ENCODE data around the gene LHFPL2.

DNA sequence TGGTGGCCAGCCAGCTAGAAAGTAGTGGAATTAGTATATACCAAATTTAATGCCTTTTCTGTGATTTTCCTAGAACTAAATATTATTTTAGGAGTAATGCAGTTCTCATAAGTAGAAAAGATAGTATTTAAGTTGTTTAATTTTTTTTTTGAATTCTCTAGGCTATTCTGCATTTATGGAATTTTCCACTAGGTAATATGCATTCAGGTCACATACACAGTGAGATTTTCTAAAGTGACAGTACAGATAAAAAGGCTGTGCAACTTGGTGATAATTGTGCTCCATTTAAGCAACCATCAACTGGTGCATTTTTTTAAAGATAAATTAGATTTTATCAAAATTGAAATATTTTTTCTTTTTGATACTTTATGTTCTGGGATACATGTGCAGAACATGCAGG is 176.7 kb downstream of the LHFPL2 start:
- TF ChIP-seq POLR2A (IDR thresholded peaks at IDR 0.05) (no peak), POLR2AphosphoS5 (IDR thresholded peaks at IDR 0.05) (no peak), EP300 (IDR thresholded peaks at IDR 0.05) (no peak)
- TF ChIP-seq, protein P1, sequence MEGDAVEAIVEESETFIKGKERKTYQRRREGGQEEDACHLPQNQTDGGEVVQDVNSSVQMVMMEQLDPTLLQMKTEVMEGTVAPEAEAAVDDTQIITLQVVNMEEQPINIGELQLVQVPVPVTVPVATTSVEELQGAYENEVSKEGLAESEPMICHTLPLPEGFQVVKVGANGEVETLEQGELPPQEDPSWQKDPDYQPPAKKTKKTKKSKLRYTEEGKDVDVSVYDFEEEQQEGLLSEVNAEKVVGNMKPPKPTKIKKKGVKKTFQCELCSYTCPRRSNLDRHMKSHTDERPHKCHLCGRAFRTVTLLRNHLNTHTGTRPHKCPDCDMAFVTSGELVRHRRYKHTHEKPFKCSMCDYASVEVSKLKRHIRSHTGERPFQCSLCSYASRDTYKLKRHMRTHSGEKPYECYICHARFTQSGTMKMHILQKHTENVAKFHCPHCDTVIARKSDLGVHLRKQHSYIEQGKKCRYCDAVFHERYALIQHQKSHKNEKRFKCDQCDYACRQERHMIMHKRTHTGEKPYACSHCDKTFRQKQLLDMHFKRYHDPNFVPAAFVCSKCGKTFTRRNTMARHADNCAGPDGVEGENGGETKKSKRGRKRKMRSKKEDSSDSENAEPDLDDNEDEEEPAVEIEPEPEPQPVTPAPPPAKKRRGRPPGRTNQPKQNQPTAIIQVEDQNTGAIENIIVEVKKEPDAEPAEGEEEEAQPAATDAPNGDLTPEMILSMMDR (IDR thresholded peaks at IDR 0.05) = no peak

Data from suprapubic skin (tissue), 4 donors.